GM12874 (cell line): ENCODE data around the gene ATOH1.

Experiments
- CTCF ChIP-seq: IDR thresholded peaks from 2 replicates; pipeline ENCODE4 v1.5.1; 2011; ENCODE audit warnings: low read depth, mild to moderate bottlenecking, control low read depth, low read length, moderate library complexity; ENCODE audit not compliant: insufficient read depth

ATOH1 gene

GRCh38 chr4:93839704-93840103, 11.2 kb downstream of the ATOH1 start:
- TF ChIP-seq CTCF: no peak

GRCh38 chr4:93841803-93842345, 13.3 kb downstream of the ATOH1 start:
- TF ChIP-seq CTCF: no peak

- TF ChIP-seq CTCF: no peak
These were observed 14.2 kb downstream of the ATOH1 start for GRCh38 chr4:93842601-93843252.

- TF ChIP-seq CTCF: no peak
These were observed 15.2 kb downstream of the ATOH1 start for GRCh38 chr4:93843772-93844171.

GRCh38 chr4:93852680-93853079, 24.1 kb downstream of the ATOH1 start:
- no peak for TF ChIP-seq CTCF

- TF ChIP-seq CTCF: no peak
These were observed 27.4 kb downstream of the ATOH1 start for GRCh38 chr4:93855926-93856325.

GRCh38 chr4:93865650-93866049, 37.1 kb downstream of the ATOH1 start:
- peak; percentile 9; the same call in 1 of the 2 replicates for TF ChIP-seq CTCF
